Measurements from ENCODE around the gene WWC2.

- TF ChIP-seq CTCF (IDR thresholded peaks at IDR 0.05) (no peak), POLR2A (IDR thresholded peaks at IDR 0.05) (no peak), EP300 (IDR thresholded peaks at IDR 0.05; ENCODE audit: low read depth) (no peak)
Observed at GRCh38 chr4:183255487-183255886, 156.4 kb downstream of the WWC2 start.
